NOMO-1 (cell line): ENCODE measurements around the gene DNPH1.

ENCODE experiments used
- DNase-seq, 2 experiments: peaks; one replicate each; lab custom pipeline; 2025; ENCODE audit not compliant: unreplicated experiment in 2 of 2; lab: John Stamatoyannopoulos, UW

DNPH1 gene

DNA sequence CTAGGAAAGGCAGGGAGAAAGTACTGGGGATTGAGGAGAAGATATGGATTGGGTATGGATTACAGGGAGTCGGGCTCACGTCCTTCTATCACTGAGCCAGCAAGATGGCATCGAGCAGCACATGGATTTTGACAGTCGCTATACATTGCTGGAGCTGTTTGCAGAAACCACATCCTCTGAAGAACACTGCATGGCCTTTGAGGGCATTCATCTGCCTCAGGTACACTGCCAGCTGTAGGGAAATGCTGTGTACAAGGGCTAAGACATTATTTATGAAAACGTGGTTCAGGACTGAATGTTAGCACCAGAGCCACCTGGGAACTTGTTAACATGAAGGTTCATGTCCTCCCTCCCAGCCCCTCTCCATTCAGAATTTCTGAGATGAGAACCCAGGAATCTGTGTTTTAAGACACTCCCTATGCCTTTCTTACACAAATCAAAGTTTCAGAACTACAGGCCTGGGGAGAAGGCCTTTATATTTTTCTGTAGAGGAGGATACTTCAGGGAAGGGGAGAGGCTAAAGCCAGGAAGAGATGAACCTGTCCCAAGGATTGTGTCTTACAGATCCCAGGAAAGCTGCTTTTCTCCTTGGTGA, 43.8 kb downstream of the DNPH1 start:
- DNase-seq, result no peak

DNA sequence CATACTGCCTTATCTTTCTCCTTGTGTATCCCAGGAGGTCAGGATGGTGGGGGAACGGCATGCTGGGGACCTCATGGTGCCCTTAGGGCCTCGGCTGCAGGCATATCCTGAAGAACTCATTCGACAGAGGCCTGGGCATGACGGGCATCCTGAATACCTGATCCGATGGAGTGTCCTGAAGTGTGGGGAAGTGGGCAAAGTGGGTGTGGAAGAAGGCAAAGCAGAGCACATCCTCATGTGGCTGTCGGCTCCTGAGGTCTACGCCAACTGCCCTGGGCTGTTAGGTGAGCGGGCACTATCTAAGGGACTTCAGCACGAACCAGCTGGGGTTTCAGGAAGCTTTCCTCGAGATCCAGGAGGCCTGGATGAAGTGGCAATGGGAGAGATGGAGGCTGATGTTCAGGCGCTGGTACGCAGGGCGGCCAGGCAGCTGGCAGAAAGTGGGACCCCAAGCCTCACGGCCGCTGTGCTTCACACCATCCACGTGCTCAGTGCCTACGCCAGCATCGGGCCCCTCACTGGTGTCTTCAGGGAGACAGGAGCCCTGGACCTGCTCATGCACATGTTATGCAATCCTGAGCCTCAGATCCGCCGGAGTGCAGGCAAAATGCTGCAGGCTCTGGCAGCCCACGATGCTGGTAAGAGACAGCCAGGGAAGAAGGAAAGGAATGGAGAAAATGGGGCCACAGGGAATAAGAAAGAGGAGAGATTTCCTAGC, 44.9 kb downstream of the DNPH1 start:
- no peak for DNase-seq

- no peak for DNase-seq
These were observed 45.8 kb downstream of the DNPH1 start for GRCh38 chr6:43183441-43183840.

- DNase-seq, result peak; percentile 54 to 79
These were observed 47.1 kb downstream of the DNPH1 start, which contains the start of gene CUL9 for GRCh38 chr6:43181942-43182860. CUL9 (plus strand) TSS chr6:43182196; CDS start chr6:43184311, 2,115 bp downstream.

DNA sequence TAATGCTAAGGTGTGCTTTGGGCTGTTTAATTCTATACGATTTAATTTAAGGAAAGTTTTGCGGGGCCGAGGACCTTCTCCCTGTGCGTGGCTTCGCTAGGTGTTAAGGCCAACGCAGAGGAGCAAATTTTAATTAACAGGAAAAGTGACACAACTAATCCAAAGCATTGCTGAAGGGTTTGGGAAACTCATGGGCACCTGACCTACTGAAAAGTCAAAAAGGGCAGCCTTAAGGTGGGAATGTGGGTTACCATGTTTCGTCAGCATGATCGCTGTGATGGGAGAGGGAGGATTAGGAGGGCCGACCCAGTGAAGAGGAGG, 47.7 kb downstream of the DNPH1 start:
- no peak for DNase-seq

DNA sequence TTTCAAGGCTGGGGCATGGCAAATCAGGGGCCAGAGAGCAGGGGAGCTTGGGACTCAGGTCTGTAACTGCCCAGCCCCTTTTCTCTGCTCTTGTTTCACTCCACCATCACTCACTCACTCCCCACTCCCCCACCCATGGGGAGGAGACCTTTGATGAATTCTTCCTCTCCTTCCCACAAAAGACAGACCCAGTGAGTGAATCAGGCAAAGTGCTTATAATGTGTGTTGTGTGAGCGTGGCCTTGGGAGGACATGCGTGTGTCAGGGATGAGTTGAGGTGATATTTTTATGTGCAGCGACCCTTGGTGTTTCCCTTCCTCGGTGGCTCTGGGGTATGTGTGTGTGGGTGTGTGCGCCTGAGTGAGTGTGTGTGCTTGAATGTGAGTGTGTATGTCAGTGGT, 48.3 kb downstream of the DNPH1 start:
- no peak for DNase-seq

GRCh38 chr6:43180058-43180457, 49.2 kb downstream of the DNPH1 start:
- DNase-seq, result no peak

- DNase-seq, result no peak
These were observed 50.1 kb downstream of the DNPH1 start for GRCh38 chr6:43178951-43179830.

GRCh38 chr6:43178150-43178549, 51.1 kb downstream of the DNPH1 start:
- DNase-seq, result no peak

DNA sequence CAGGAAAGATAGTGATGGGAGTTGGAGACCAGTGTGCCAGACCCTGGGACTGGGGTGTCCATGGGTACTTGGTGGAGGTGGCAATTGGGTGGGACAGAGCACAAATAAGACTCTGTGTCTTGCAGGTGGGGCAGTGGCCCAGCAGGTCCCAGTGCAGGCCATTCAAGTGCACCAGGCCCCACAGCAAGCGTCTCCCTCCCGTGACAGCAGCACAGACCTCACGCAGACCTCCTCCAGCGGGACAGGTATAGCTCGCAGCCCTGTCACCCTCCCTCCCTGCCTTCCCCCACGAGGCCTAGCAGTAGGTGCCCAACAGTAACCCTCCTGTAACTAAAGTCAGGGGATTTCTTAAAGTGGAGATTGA, 52.9 kb downstream of the DNPH1 start:
- DNase-seq, result no peak

GRCh38 chr6:43175676-43176422, 53.4 kb downstream of the DNPH1 start:
- DNase-seq, result no peak
